Caki2 (cell line): ENCODE measurements around the gene TMEM236. TPM values are rescaled to one million over a fixed set of nuclear protein-coding genes. Genes with fewer than 3 reads are reported as not detected.

Experiments used
- DNase-seq: peaks from one replicate; pipeline ENCODE4 v3.0.0-alpha.2; 2015; ENCODE audit warnings: low read depth
- in situ Hi-C: cut with HindIII; loops from 2 replicates; pipeline ENCODE4 v1.10.0; 2016; ENCODE audit warnings: low sequenced_read_pairs, low pct_unique_long_range_greater_than_20kb, mixed read lengths
- total RNA-seq: library from RNA; depleted of rRNA; stranded (reverse); fragments of >200 nt; shearing (Covaris generic); gene quantifications from 2 replicates; pipeline ENCODE4 v1.2.3, GENCODE V29; 2014; ENCODE audit warnings: low replicate concordance

The TMEM236 gene
- total RNA-seq, 1 experiment from 2014 or later, result 0.14 TPM

DNA sequence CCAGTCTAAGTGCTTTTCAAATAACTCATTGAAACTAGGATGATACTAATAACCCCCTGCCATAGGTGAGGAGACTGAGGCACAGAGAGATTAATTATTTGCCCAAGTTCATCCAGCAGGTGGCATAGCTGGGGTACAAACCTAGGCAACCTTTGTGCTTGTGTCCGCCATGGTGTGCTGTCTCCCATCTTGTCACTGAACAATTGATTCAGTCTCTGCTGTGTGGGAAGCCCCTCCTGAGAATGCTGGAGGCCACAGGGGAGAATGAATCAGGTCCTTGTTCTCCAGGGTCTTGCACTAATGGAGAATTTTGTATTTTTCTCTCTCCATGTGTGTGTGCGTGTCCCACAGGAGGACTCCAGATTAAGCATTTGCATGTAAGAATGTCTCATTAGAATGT lies 15.8 kb upstream of the TMEM236 start:
- in situ Hi-C loops, result no loop called here
- no peak for DNase-seq

DNA sequence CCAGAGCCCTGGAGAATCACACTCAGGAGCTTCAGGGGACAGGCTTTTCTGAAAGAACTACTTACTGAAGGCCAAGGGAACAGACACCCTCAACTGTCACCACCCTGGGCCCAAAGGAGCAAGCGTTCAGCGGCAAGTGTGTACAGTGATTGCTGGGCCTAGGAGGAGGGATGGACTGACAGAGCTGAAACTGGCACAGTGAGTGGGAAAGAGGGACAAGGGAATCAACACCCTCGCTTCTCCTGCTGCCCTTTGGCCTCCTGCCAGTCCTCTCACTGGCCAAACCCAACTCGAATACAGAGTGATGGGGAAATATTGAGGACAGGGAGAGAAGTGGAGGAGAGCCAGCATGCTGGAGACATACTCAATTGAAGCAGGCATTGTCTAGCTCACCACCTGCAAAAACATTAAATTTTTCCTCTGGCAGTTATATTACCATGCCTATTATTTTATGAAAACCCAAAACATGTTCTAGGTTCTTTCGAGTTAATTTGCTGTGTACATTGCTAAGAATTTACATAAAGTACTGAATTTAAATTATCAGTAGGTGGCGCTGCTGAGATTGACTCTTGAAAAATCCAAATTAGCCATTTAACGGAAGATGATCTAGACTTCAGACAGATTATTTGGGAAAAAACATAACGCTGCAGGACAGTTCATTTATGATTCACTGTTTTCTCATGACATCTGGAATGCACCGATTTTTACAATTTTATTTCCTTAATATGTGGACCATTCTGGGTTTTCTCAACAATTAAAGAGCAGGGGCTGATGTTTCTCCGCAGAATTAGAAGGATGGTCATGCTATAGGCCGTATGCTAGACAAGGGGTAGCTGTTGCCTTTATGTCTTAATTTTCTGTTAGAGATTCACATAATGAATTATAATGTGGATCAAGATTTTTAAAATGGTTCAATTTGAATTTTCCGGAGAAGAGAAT lies 14.7 kb upstream of the TMEM236 start:
- in situ Hi-C loops, result no loop called here
- peak; percentile 22 for DNase-seq

DNA sequence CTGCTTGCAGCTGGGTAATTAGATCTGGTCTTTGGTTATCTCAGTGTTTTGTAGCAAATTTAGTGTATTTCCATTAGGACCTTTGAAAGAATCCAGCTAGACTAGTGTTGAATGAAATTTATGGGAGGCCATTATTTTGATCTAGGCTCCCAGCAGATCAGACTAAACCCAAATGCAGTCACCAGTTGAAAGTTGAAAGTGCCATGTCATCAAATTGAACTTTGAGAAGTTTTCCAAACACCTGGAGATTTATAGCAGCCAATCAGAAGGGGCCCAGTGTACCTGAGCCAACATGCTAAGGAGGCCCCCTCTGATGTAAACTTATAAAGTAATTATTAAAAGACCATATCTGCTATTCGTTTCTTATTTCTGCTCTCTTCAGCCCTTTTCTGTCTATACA lies 11.3 kb upstream of the TMEM236 start:
- DNase-seq, result no peak
- in situ Hi-C loops, result no loop called here

DNA sequence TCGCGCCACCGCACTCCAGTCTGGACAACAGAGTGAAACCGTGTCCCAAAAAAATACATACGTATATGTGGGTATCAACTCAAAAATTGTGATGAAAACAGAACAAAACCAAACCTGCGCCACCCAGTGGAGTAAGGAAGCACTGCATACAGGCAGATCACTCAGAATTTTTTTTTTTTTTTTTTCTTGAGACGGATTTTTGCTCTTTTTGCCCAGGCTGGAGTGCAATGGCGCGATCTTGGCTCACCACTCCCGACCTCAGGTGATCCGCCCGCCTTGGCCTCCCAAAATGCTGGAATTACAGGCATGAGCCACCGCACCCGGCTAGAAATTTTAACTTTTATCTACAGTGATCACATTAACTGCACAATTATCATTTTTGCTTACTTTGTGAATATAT lies 9.1 kb upstream of the TMEM236 start:
- peak; percentile 58 for DNase-seq
- in situ Hi-C loops, result no loop called here

DNA sequence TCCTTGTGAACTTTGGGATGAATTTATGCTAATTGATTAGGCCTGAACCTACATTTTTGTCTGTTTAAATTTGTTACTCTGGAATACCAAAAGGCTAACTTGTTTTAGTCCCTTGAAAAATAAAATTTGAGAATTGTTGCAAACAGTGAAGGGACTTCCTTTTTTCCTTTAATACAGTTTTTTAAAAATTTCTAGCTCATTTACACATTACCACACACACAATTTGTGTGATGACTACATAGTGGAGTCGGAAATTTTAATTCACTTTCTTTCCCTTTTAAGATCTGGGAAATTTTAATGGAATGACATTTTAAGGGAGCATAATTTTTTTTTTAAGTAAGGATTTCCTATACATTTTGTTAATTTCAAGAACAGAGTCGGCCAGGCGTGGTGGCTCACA lies 8.6 kb upstream of the TMEM236 start:
- in situ Hi-C loops, result no loop called here
- DNase-seq, result no peak

DNA sequence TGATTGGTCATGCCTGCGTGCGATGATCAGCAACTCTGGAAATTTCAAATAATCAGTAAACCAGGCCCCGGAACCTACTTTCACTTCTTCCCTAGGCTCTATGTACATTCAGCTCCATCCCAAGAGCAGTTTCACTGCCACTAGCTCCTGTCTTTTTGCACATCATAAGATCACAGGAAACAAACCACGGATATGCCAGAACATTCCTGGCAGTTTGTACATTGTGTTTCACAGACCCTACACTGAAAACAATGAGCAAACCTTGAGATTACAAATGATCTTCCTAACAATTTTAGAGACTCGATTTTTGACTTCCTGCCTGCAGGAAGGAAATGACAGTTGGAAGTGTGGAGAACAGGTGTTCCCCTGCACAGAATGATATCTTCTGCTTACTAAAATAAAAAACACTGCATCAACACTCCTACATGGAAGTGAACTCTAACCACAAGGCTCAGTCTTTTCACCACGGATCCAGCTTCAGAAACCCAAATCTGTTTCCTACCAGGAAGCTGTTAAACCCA lies 7.6 kb upstream of the TMEM236 start:
- no peak for DNase-seq
- in situ Hi-C loops, result no loop called here

DNA sequence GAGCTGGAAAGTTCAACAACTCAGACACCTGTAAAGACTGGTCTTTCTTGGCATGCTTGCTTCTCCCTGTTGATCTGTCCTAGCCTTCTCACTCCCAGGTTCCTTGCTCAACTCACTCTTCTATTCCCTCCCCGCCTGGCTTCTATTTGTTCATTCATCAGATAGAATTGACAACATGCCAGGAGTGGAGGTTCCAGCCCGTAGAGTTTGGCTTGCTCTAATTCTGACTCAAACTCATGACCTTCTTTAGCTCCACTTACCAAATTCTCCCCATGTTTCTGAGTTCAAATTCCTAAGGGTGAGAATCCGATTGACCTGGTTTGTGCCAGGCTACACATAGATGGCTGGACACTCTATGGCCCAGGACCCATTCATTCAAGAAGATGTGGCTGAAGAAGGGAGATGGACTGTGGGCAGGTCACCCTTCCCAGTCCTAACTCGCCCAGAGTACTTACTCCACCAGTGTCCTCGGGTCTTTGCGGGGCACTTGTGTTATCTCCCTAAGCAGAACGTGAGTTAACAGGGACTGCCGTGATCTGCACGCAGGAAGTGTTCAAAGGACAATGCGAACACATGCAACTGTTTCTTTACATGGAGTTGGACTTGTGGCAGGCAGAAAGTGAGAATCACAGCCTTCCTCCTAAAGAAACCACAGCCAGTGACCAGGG lies 4.0 kb upstream of the TMEM236 start:
- in situ Hi-C loops, result no loop called here
- DNase-seq, result no peak

DNA sequence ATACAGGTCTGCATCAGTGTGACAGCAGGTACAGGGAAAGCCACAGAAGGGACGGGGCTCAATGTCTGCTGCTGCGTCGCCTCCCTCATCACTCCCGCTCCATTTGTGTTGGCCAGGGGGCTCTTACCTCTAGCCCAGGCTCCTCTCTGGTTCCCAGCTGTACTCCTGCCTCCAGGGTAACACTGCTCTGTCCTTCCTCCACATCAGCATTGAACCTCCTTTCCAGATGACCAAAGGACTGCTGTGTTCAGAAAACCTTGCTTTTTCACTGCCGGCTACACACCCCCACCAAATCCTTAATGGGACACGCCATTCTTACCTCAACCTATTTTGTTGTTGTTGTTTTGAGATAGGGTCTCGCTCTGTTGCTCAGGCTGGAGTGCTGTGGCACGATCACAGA lies 2.1 kb upstream of the TMEM236 start:
- no peak for DNase-seq
- in situ Hi-C loops, result no loop called here

DNA sequence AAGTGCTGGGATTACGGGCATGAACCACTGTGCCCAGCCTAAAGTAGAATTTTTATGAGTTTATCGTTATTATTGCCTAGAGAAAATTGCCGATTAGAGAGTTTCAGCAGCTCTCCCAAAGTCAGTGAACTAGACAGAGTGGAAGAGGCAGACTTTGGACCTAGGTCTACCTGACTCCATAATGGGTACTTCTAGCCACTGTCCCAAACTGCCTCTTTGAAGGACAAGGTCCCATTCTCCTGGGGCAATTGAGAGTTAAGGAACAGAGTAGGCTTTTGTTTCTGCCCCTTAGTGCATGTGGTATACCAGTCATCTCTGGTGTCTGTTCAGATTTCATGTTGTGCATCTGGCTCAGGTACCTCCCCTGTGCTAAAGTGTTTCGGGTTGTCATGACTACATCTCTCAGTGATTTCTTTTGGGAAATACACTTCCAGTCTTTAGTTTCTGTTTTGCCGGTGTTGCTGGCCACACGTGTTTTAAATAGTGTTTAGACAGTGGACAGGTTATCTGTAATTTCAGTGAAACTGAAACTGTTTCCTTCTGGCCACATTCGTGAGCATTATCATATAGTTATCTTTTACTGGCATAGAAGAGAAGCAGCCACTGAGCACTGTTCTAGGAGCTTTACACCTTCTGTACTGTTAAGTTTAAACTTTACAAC lies 4.7 kb downstream of the TMEM236 start:
- in situ Hi-C loops, result no loop called here
- no peak for DNase-seq

DNA sequence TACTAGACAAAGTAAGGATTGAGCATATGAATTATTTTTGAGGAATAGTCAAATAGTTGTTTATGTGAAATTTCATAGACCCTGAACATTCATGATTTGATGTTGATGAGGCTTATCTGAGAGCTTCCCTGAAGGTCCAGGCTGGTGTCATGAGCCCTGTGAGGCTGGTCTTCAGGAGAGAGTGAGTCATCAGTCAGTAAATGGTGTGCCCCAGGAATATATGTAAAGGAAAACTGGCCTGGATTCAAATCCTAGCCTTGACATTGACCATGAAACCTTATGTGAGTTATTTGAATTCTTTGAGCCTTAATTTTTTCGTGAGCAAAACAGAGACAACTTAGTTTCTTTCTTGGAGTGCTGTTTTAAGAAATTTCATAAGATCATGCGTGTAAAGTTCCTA lies 6.2 kb downstream of the TMEM236 start:
- in situ Hi-C loops, result no loop called here
- no peak for DNase-seq

DNA sequence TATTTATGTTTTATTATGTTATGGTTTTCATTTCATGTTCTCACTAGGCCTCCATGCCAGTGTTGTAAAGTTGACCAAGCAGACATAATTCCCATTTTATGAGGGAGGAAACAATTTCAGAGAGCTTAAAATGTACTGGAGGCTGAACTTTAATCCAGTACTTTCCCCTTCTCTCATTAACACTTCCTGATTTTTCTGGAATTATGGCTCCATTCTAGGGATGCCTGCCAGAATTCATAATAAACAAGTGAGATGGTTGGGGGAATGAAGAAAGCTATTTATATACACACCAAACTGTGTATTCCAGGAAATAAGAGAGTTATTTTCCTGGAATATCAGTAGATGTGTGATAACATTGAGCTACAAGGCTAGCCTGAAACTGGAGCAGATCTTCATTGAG lies 6.9 kb downstream of the TMEM236 start:
- DNase-seq, result no peak

DNA sequence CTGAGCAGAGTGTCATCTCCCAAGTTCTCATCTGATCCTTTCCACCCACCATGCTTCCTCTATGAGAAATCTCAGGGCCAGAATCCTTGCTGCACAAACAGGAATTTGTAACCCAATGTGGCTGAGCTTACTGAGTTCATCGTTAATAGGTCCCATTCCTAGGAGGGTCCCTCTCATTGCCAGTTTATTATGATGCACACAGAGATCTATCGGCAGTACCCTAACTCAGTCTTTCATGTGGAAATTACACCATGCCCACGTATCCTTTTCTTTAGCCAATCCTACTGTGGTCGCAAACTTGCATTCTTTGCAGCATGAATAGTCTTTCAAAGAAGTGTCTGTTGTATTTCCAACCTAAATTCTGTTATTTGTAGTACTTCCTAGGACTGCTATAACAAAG lies 12.1 kb downstream of the TMEM236 start:
- in situ Hi-C loops, result no loop called here
- no peak for DNase-seq

More for the DNA sequence above, 6.9 kb downstream of the TMEM236 start:
- in situ Hi-C loops, result no loop called here

DNA sequence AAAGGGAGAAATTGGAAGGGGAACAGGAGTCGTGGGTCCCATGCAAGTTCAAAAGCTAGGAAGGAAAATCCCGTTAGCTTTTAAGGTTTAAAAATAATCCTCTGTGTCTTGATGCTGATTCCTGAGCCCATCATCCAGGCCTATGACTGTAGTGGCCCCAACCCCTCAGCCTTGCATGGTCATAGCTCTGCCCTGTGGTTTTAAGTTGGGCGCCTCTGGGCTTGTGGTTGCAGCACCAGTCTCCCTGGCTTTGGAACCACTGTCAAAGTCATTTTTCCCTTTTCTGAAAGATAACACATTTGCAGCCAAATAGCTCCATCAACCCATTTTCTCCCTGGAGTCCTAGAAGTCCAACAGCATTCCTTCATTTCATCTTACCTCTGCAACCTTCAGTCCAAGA lies 13.6 kb downstream of the TMEM236 start:
- no peak for DNase-seq
- in situ Hi-C loops, result no loop called here

DNA sequence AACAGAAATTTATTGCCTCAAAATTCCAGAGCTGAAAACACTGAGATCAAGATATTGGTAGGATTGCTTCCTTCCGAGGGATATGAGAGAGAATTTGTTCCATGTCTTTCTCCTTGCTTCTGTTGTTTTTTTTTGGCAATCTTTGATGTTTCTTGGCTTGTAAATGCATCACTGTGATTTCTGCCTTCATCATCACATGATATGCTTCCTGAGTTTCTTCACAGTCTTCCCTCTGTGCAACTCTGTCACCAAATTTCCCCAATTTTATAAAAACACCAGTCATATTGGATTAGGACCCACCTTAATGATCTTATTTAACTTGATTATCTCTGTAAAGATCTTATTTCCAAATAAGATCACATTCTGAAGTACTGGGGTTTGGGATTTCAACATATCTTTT lies 14.7 kb downstream of the TMEM236 start:
- in situ Hi-C loops, result no loop called here
- DNase-seq, result no peak

DNA sequence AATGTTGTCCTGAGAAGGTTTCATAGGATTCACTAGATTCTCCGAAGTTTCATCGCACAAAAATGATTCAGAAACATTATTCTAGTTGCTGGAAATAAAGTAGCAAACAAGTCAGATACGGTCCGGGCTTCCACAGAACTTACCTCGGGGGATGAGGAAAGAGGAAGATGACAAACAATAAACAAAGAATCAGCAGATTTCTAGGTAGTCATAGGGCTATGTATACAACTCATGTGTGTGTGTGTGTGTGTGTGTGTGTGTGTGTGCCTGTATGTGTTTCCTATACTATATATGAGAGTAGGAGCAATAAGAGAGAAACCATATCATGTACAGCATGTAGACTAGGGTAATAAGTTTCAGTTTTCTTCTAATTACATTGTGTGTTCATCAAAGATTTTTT lies 16.5 kb downstream of the TMEM236 start:
- no peak for DNase-seq
- in situ Hi-C loops, result no loop called here

DNA sequence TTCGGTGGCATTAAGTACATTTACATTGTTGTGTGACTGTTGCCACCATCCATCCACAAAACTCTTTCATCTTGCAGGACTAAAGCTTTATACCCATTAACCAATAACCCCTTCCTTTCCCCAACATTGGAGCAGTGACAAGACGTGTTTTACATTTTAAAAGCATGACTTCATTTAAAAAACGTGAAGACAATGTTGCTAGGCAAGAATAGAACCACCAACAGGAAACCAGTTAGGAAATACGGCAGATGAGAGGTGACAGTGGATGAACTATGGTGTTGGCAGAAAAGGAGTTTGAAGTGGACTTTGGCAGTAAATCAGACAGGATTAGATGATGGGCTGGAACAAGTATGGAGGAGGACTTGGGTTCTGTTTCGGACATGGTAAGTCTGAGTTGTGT lies 17.0 kb downstream of the TMEM236 start:
- DNase-seq, result peak; percentile 26
- in situ Hi-C loops, result no loop called here

DNA sequence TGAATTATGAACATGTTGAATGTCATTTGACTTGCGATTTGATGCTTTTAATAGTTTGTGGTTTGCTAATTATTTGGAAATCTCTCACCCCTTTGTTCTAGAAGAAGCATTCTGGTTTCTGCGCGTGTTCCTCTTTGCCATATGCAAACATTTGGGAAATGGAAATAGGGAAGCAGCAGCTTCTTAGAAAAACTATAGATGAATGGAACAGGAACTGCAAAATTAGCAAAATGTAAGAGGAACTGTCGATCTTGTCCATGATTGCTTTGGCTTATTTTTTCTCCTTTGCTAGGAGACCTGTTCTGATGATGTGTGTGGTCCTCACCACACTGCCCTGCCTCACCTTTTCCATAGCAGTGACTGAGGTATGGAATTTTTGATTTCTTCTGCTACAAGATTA lies 19.0 kb downstream of the TMEM236 start:
- no peak for DNase-seq
- in situ Hi-C loops, result no loop called here

DNA sequence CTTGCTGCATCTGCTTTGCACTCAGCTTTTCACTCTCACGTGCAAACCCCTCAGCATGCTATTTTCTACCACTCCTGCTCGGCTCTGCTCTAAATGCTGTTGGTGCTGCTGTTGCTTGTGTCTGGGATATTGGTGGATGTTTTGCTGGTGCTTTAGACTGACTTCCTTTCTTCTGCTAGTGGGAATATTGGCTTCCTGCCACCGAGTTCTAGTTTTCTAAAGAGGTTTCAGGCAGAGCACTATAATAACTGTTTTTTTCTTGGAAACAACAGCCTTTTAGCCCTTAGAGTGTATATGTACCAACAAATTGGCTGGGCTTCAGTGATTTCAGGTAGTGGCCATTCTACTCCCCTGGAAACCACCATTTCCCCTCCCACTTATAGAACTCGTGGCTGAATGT lies 27.8 kb downstream of the TMEM236 start:
- in situ Hi-C loops, result no loop called here
- DNase-seq, result no peak

DNA sequence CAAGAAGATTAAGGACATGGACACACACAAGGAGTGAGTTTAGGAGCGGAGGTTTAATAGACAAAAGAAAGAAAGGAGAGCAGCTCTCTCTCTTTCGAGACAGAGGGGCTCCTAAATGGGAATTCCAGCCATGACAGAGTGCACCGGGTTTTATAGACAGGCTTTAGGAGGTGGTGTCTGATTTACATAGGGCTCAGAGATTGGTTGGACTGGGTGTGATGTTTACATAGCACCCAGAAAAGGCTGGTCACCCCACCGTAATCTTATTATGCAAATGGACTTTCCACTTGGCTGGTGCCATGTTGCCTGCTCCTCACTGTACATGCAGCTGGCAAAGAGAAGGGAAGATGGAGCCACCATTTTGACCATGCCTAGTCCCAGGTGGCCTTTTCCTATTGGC lies 28.7 kb downstream of the TMEM236 start:
- DNase-seq, result no peak
- in situ Hi-C loops, result no loop called here
